GM21381 (cell line): ENCODE measurements around the gene ELMO2.

ENCODE experiments used
- ATAC-seq: cut with Tn5 transposase; IDR thresholded peaks from one replicate; pipeline ENCODE4 v1.9.1; 2021; ENCODE audit warnings: mild to moderate bottlenecking, moderate library complexity; ENCODE audit not compliant: unreplicated experiment

The ELMO2 gene

GRCh38 chr20:46334303-46334904 lies 72.0 kb downstream of the ELMO2 start:
- no peak for ATAC-seq

DNA sequence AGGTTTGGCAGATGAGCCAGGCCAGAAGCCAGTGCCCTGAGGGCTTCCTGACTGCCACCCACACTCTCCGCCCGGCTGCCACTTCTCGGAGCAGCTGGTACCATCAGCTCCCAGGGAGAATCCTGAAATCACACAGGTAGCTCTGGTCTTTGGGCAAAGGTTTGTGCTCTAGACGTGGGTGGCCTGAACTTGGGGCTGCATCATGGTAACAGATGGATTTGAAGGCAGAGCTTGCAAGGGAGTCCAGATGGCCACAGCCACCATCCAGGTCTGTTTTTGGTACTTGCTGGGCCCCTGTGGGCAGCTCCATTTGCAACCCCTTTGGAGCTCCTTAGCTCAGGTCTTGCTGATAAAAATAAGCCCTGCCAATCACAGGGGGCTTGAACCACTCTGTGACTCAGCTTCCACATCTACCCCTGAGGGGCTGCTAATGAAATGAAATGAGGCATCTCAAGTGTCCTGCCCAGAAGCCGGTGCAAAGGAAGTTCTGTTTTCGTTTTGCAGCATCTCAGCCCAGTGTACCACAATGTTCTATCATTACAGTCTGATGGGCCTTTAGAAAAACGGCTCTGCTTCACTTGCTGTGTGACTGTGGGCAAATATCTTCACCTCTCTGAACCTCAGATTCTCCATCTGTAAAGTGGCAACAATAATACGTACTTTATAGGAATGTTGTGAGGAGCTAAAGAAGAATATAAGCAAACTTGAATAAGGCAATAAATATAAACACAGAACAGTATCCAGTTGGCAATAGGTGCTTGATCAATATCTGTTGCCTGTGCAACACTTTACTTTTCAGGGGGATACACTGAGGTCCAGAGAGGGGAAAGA lies 73.0 kb downstream of the ELMO2 start:
- ATAC-seq = no peak

- ATAC-seq = no peak
Measured at GRCh38 chr20:46332373-46333160, 73.8 kb downstream of the ELMO2 start.

DNA sequence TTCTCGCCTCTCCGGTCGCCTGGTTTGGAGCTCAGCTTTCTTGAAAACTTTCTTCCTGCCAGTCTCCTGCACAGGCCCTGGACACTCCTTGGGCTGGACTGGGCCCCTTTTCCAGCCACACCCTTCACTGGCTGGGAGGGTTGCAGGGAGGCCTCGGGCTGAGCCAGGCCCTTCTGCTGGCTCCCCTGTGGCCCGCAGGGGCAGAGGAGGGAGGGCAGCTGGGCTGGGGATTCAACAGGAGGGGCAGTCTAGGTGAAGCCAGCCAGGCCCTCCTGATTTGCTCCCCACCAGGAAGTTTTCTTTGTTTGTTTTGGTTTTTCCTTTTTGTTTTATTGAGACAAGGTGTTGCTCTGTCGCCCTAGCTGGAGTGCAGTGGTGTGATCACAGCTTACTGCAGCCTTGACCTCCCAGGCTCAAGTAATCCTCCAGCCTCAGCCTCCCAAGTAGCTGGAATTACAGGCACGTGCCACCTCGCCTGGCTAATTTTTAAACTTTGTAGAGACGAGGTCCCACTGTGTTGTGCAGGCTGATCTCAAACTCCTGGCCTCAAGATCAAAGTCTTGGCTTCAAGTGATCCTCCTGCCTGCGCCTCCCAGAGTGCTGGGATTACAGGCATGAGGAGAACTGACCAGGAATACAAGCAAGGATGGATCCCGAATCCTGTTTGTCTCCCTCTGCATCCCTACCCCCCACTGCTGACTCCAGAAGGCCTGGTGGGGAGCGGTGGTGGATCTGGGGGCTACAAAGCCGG lies 74.6 kb downstream of the ELMO2 start:
- ATAC-seq = no peak

DNA sequence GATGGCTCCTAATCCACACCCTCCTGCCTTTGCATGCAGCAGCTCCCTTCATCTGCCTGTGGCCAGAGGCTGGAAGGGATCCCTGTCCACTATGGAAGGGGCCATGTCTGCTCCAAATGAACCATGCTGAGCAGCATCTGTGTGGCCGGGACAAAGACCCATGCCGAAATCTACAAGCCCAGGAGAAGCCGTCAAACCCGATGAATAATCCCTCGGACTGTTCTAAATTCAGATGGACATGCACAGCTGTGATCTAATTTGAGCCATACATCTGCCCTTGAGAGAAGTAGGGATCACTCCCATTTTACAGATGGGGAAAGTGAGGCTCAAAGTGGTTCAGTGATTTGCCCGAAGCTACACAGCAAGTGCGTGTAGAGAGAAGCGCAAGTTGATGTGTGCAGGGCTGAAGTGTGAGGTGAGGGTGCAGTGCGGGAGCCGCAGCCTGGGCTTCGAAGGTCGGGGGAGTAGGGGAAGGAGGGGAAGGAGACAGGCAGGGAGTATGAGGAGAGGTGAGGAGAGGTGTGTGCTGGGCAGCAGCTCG lies 75.5 kb downstream of the ELMO2 start:
- no peak for ATAC-seq

DNA sequence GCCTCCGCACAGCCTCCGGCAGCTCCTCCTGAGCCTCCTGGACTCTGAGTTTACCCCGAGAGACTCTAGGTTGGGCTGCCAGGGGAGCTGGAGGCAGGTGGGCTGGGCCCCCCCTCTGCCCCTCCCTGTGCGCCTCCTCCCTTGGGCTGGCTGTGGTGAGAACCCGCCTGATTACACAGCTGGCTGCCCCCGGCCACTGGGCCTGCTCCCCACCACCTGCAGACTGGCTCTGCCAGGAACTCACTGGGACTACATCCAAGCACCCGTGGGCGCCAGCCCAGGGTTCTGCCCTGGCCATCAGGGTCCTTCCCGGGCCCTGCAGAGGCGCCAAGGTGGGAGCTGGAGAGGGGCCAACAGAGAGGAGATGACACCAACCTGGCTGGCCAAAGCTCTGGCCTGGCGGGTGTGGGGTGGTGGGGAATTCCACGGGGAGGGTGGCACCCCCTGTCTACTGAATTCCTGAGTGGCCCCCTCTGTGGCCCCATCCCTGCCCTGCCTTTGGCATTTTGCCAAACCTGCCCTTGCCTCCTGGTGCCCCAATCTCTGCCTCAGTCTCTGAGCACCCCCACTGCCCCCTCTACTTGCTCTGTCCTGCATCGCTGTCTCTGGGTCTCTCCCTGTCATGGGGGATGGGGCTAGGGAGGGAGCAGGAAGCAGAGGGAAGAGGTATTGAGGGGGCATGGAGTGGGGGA lies 76.2 kb downstream of the ELMO2 start:
- ATAC-seq = no peak

GRCh38 chr20:46328200-46328882 lies 78.1 kb downstream of the ELMO2 start:
- no peak for ATAC-seq

DNA sequence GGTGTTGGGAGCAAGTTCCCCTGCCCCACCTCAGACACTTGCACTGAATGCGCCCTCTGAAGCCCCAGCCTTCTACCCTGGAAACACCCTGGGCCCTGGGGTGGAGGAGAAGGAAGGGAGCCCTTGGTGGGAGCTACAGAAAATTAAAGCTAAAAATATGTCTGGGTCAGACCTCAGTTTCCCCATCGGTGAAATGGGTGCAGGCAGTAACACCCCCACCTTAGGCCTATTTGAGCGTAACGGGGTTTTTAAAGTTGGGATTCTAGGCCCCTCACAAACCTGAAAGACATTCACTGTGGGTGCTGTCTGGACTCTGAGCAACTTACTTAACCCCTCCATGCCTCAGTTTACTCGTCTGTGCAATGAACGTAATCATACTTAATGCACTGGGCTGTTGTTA lies 78.9 kb downstream of the ELMO2 start:
- ATAC-seq = no peak

GRCh38 chr20:46325789-46326188 lies 80.6 kb downstream of the ELMO2 start:
- ATAC-seq = no peak

GRCh38 chr20:46324960-46325703 lies 81.3 kb downstream of the ELMO2 start:
- ATAC-seq = no peak

- ATAC-seq = no peak
Measured at GRCh38 chr20:46324379-46324778, 82.0 kb downstream of the ELMO2 start.

GRCh38 chr20:46323557-46323956 lies 82.9 kb downstream of the ELMO2 start:
- ATAC-seq = no peak

GRCh38 chr20:46322641-46323040 lies 83.8 kb downstream of the ELMO2 start:
- ATAC-seq = no peak

DNA sequence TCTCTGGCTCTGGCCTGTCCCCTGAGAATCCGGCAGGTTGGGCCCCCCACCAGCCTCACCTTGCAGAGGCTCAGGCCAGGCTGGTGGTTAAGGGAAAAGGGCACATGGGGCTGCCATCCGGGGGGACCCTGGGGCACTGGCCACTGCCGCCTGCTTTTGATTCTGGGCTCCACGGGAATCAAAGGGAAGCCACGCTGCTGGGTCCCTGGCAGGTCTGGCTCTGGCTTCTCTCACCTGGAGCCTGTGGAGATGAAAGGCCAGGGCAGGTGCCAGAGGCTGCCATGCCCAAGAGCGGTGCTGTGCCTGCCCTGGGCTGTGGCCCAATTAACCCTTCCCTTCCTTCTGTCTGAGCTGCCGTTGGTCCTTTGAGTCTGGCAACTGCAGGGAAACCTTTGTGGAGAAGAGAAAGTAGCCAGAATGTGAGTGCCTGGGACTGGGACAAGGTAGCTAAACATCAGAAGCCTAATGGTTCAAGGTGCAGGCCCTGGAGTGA lies 88.7 kb downstream of the ELMO2 start:
- ATAC-seq = no peak

DNA sequence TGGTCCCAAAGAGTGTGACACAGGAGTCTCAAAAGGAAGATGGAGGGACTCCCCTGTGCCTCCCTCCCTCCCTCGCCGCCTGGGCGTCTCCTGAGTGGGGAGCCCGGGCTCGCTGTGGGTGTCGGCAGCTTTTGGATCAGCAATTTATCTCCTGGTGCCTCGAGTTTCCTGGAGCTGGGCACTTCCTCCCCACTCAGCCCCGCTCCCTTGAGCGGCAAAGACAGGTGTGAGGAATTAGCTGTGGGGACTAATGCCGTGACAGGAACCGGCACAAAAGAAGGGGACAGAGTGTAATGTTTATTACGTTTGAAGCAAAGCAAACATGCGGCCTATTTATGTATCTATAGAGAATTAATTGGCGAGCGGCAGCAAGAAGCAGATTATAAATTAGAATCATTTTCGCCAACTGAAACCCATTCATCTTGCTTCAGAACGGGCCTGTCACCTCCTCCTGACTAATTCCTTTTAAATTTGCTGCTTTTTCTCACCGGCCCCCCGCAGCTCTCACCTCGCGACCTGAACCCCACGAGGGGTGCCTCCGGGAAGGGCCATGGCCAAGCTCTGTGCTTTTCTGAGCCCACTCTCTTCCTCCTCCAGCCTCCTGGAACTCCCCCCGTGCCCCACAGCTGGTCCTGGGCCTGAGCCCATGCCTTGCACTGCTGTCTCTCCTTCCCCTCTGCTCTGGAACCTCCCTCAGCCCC lies 89.3 kb downstream of the ELMO2 start:
- ATAC-seq = no peak
